A549 (cell line): ENCODE data around the gene PTGES2.

Source experiments
- CEBPB ChIP-seq, 2 experiments: fragments of >200 bp in 1 of 2; sonication (Bioruptor Twin) in 1 of 2; formaldehyde crosslinking in 1 of 2; IDR thresholded peaks; 2 replicates each; pipeline ENCODE4 v1.6.1; 2012 to 2016
- CTCF ChIP-seq: fragments of >200 bp; sonication (Bioruptor Twin); formaldehyde crosslinking; IDR thresholded peaks from 3 replicates; pipeline ENCODE4 v1.5.1; 2016

GRCh38 chr9:128148509-128149000 is 21.0 kb upstream of the PTGES2 start:
- no peak for TF ChIP-seq CTCF
- no peak for TF ChIP-seq CEBPB (IDR thresholded peaks at IDR 0.05)
